HepG2 (cell line): ENCODE measurements around the gene INO80E. TPM values are rescaled to one million over a fixed set of nuclear protein-coding genes. Genes with fewer than 3 reads are reported as not detected.
A peak's percentile ranks its signal among the peaks of the same experiment; 100 is the strongest.

Experiments
- BRF2 ChIP-seq: sonication (generic); formaldehyde crosslinking; IDR thresholded peaks from 2 replicates; pipeline ENCODE4 v1.8.1; 2022; ENCODE audit warnings: mild to moderate bottlenecking, missing genetic modification reagents
- EP300 ChIP-seq, 3 experiments: sonication (generic) in 1 of 3; formaldehyde crosslinking in 1 of 3; IDR thresholded peaks; 2 replicates each; pipeline versions ENCODE4 v1.5.1 to v1.6.1; 2011 to 2020; ENCODE audit warnings: low read depth in 2 of 3, low read length in 2 of 3, borderline replicate concordance in 1 of 3, improper control_type of control experiment in 1 of 3, mild to moderate bottlenecking in 1 of 3, missing genetic modification reagents in 1 of 3, moderate library complexity in 1 of 3
- MXD3 ChIP-seq: IDR thresholded peaks from 2 replicates; pipeline ENCODE4 v1.6.1; 2016; ENCODE audit warnings: mild to moderate bottlenecking, missing biosample characterization, missing genetic modification reagents
- POLR2A ChIP-seq, 2 experiments: IDR thresholded peaks; 2 replicates each; pipeline ENCODE4 v1.6.1; 2011; ENCODE audit warnings: low read depth in 2 of 2, low read length in 2 of 2, mild to moderate bottlenecking in 1 of 2, moderate library complexity in 1 of 2; ENCODE audit not compliant: insufficient read depth in 1 of 2
- ZNF563 ChIP-seq: sonication (generic); formaldehyde crosslinking; IDR thresholded peaks from 2 replicates; pipeline ENCODE4 v1.8.0; 2022; ENCODE audit warnings: mild to moderate bottlenecking, moderate library complexity, missing genetic modification reagents
- ZNF687 ChIP-seq: sonication (generic); formaldehyde crosslinking; IDR thresholded peaks from 2 replicates; pipeline ENCODE4 v1.5.1; 2020; ENCODE audit warnings: mild to moderate bottlenecking, missing genetic modification reagents, moderate library complexity
- polyA plus RNA-seq, 8 experiments: library from polyadenylated mRNA; depleted of rRNA in 3 of 8; stranded (reverse) in 7 of 8; unstranded in 1 of 8; fragments of >200 nt; fragmentation: Illumina TruSeq in 4 of 8; extraction: Trizol in 4 of 8; gene quantifications; 2 replicates each; pipeline versions ENCODE4 v1.2.1 to v1.2.3, GENCODE V29; 2011 to 2016; ENCODE audit warnings: low read depth in 4 of 8, missing spikeins in 1 of 8, mixed read lengths in 1 of 8; ENCODE audit not compliant: insufficient read depth in 1 of 8
- total RNA-seq, 5 experiments: library from RNA; depleted of rRNA; stranded (reverse); fragments of >200 nt; fragmentation: Illumina TruSeq; extraction: Trizol; gene quantifications; 2 replicates each; pipeline ENCODE4 v1.2.3, GENCODE V29; 2016; ENCODE audit warnings: low read depth in 1 of 5

Gene INO80E
- total and polyA plus RNA-seq, 2 of the 13 experiments (the other 11 are each of a cell fraction or from before 2014, with no cell fraction given): 25.8 to 45.6 TPM

GRCh38 chr16:29991571-29991904 is 4.5 kb upstream of the INO80E start (continued):
- TF ChIP-seq ZNF687 (CRISPR knock-in tag) (peak; percentile 30; the same call in 1 of the 2 replicates), EP300 (IDR thresholded peaks at IDR 0.05; ENCODE audit: low read depth in 2 of 2, low read length in 2 of 2) (no peak), EP300 (CRISPR knock-in tag; IDR thresholded peaks at IDR 0.05; ENCODE audit: borderline replicate concordance) (0 out of 2 replicates have a peak, but pooled peaks have one; percentile 18), ZNF563 (CRISPR knock-in tag) (no peak), POLR2A (IDR thresholded peaks at IDR 0.05; ENCODE audit: insufficient read depth in 1 of 2, low read depth in 2 of 2, low read length in 2 of 2) (0 out of 4 replicates have a peak, but pooled peaks of 1 of the 2 experiments have one; percentile 9), BRF2 (CRISPR knock-in tag) (no peak), MXD3 (CRISPR knock-in tag) (no peak)
